Prostate gland (tissue), 2 donors: ENCODE measurements around the gene CDC14A. TPM values are rescaled to one million over a fixed set of nuclear protein-coding genes. Genes with fewer than 3 reads are reported as not detected.

ENCODE experiments used
- DNase-seq: peaks from one replicate; pipeline ENCODE4 v3.0.0-alpha.2; 2019; ENCODE audit warnings: low spot score
- H3K27ac ChIP-seq, 2 donors: fragments of 200-600 bp; sonication (generic); 2 replicates each; pipeline ENCODE4 v1.5.1; 2017 to 2019
- H3K27me3 ChIP-seq: fragments of 200-600 bp; sonication (generic); replicated peaks from 2 replicates; pipeline ENCODE4 v1.5.1; 2019; ENCODE audit not compliant: insufficient read depth
- H3K36me3 ChIP-seq, 2 donors: fragments of 200-600 bp; sonication (generic); 1 replicate in 1 of 2; 2 replicates in 1 of 2; pipeline versions ENCODE4 v1.5.1 to v1.8.1; 2017 to 2019
- H3K4me1 ChIP-seq: fragments of 200-600 bp; sonication (generic); replicated peaks from 2 replicates; pipeline ENCODE4 v1.5.1; 2019
- H3K4me3 ChIP-seq, 2 donors: fragments of 200-600 bp; sonication (generic); 2 replicates each; pipeline ENCODE4 v1.5.1; 2017 to 2019
- H3K9me3 ChIP-seq: fragments of 200-600 bp; sonication (generic); 2 replicates; pipeline ENCODE4 v1.5.1; 2017
- CTCF ChIP-seq, 4 experiments: fragments of 200-600 bp in 2 of 4; fragments of 450-650 bp in 2 of 4; sonication (generic) in 2 of 4; IDR thresholded peaks; 1 replicate in 3 of 4; 2 replicates in 1 of 4; pipeline ENCODE4 v1.5.1; 2016 to 2019; ENCODE audit warnings: antibody characterized with exemption in 4 of 4, mild to moderate bottlenecking in 2 of 4, moderate library complexity in 2 of 4
- POLR2A ChIP-seq: fragments of 450-650 bp; IDR thresholded peaks from one replicate; pipeline ENCODE4 v1.6.1; 2016; ENCODE audit warnings: antibody characterized with exemption, mild to moderate bottlenecking
- POLR2AphosphoS5 ChIP-seq: sonication (generic); formaldehyde crosslinking; IDR thresholded peaks from one replicate; pipeline ENCODE4 v1.6.1; 2017; ENCODE audit warnings: antibody characterized with exemption
- WGBS: methylation state at CpG from one replicate; pipeline ENCODE4 v1.1.5; 2018; 5-methylcytosine and 5-hydroxymethylcytosine counted together
- intact Hi-C: fragments of 100-400 bp; cut with DNase I; formaldehyde crosslinking; loops from one replicate; pipeline ENCODE4 v1.14.2; 2022
- total RNA-seq, 2 donors: library from RNA; depleted of rRNA; stranded (reverse); fragments of >200 nt; gene quantifications; one replicate each; pipeline ENCODE4 v1.1.0, GENCODE V29; 2016

Gene CDC14A
- total RNA-seq, 2 donors from 2014 or later = 25.7 to 39.2 TPM

- intact Hi-C loops = no loop called here
- Histone ChIP-seq H3K4me1 (no peaks in the 10 kb centered on the region), H3K4me3 (no peak overlapping the region), H3K36me3 (no peaks in the 10 kb centered on the region), H3K9me3 (no peaks in the 10 kb centered on the region), H3K27ac (no peak overlapping the region), H3K27me3 (no peaks in the 10 kb centered on the region)
- TF ChIP-seq CTCF (IDR thresholded peaks at IDR 0.05) (no peak), POLR2AphosphoS5 (no peak), POLR2A (no peak)
- no peak for DNase-seq
- WGBS = 87% methylated on average over 5 of the region's 5 CpGs
Measured at GRCh38 chr1:100511773-100512172, 159.5 kb downstream of the CDC14A start.

GRCh38 chr1:100512803-100513352, 160.6 kb downstream of the CDC14A start:
- no peak for TF ChIP-seq POLR2A
- Histone ChIP-seq H3K4me3 (no peak overlapping the region), H3K9me3 (no peaks in the 10 kb centered on the region), H3K27me3 (no peaks in the 10 kb centered on the region), H3K36me3 (no peaks in the 10 kb centered on the region), H3K4me1 (no peaks in the 10 kb centered on the region), H3K27ac (no peak overlapping the region)
- DNase-seq = no peak
- intact Hi-C loops = no loop called here

- DNase-seq = no peak
- no peak overlapping the region for H3K27ac ChIP-seq
- TF ChIP-seq CTCF (IDR thresholded peaks at IDR 0.05) = no peak
- TF ChIP-seq POLR2AphosphoS5 = no peak
- TF ChIP-seq POLR2A = no peak
- no peaks in the 10 kb centered on the region for H3K27me3 ChIP-seq
- intact Hi-C loops = no loop called here
- no peaks in the 10 kb centered on the region for H3K36me3 ChIP-seq
- no peaks in the 10 kb centered on the region for H3K9me3 ChIP-seq
- no peak overlapping the region for H3K4me3 ChIP-seq
- WGBS = 91% methylated on average over 5 of the region's 5 CpGs
- H3K4me1 ChIP-seq = no peaks in the 10 kb centered on the region
Measured at GRCh38 chr1:100516857-100517256, 164.6 kb downstream of the CDC14A start.

- no peaks in the 10 kb centered on the region for H3K9me3 ChIP-seq
- H3K27me3 ChIP-seq = no peaks in the 10 kb centered on the region
- TF ChIP-seq POLR2AphosphoS5 (no peak), CTCF (IDR thresholded peaks at IDR 0.05) (no peak)
- no peaks in the 10 kb centered on the region for H3K4me1 ChIP-seq
- intact Hi-C loops = no loop called here
- DNase-seq = no peak
- 65% methylated on average over 1 of the region's 1 CpG for WGBS
- no peak overlapping the region for H3K4me3 ChIP-seq
- H3K27ac ChIP-seq = no peak overlapping the region
- H3K36me3 ChIP-seq = no peaks in the 10 kb centered on the region
Measured at GRCh38 chr1:100517515-100517914, 165.2 kb downstream of the CDC14A start.

- TF ChIP-seq POLR2A (no peak), POLR2AphosphoS5 (no peak), CTCF (IDR thresholded peaks at IDR 0.05) (no peak)
- 39% methylated on average over 2 of the region's 2 CpGs for WGBS
Measured at GRCh38 chr1:100518023-100518422, 165.7 kb downstream of the CDC14A start.

More at GRCh38 chr1:100518023-100518422, 165.7 kb downstream of the CDC14A start:
- no peak for DNase-seq
- no peaks in the 10 kb centered on the region for H3K36me3 ChIP-seq
- no peaks in the 10 kb centered on the region for H3K4me1 ChIP-seq
- no peaks in the 10 kb centered on the region for H3K9me3 ChIP-seq
- intact Hi-C loops = no loop called here
- no peak overlapping the region for H3K27ac ChIP-seq
- no peak overlapping the region for H3K4me3 ChIP-seq
- H3K27me3 ChIP-seq = no peaks in the 10 kb centered on the region
